NB4 (cell line): ENCODE data around the gene DGLUCY.

Experiments used
- CTCF ChIP-seq: IDR thresholded peaks from one replicate; pipeline ENCODE4 v1.5.1; 2012; ENCODE audit warnings: low read depth, low read length
- MAX ChIP-seq: IDR thresholded peaks from 2 replicates; pipeline ENCODE4 v1.6.1; 2011; ENCODE audit warnings: low read depth, low read length
- POLR2A ChIP-seq: IDR thresholded peaks from 2 replicates; pipeline ENCODE4 v1.6.1; 2011; ENCODE audit warnings: mild to moderate bottlenecking; ENCODE audit not compliant: insufficient read length; ENCODE audit errors: extremely low read depth

- TF ChIP-seq POLR2A (no peak), MAX (no peak), CTCF (no peak)
Observed at GRCh38 chr14:91118511-91119068, 4.7 kb downstream of the DGLUCY start.
